Fibroblast of villous mesenchyme (primary cell): ENCODE measurements around the gene DNAH7. TPM values are rescaled to one million over a fixed set of nuclear protein-coding genes. Genes with fewer than 3 reads are reported as not detected.

Experiments
- DNase-seq: peaks from one replicate; pipeline ENCODE4 v3.0.0-alpha.2; 2010; ENCODE audit warnings: low read depth
- H3K4me3 ChIP-seq: 2 replicates; pipeline ENCODE4 v1.5.1; 2011; ENCODE audit warnings: low read depth, mild to moderate bottlenecking, low read length
- CTCF ChIP-seq: IDR thresholded peaks from 2 replicates; pipeline ENCODE4 v1.5.1; 2012; ENCODE audit warnings: low read depth, mild to moderate bottlenecking, low read length; ENCODE audit not compliant: insufficient read depth
- total RNA-seq: library from RNA; depleted of rRNA; stranded (reverse); fragments of >200 nt; gene quantifications from 2 replicates; pipeline ENCODE4 v1.2.3, GENCODE V29; 2012

The DNAH7 gene
- total RNA-seq, 1 donor: under 0.01 TPM

GRCh38 chr2:195709901-195710806 is 358.5 kb downstream of the DNAH7 start:
- peak; percentile 86 for DNase-seq
- no peak overlapping the region for H3K4me3 ChIP-seq
- no peak for TF ChIP-seq CTCF

- TF ChIP-seq CTCF: no peak
- peak; percentile 7 for DNase-seq
- H3K4me3 ChIP-seq: no peak overlapping the region
Measured at GRCh38 chr2:195706161-195706900, 362.3 kb downstream of the DNAH7 start.

- TF ChIP-seq CTCF: no peak
- no peak overlapping the region for H3K4me3 ChIP-seq
- DNase-seq: no peak
Measured at GRCh38 chr2:195700480-195700879, 368.2 kb downstream of the DNAH7 start.

- TF ChIP-seq CTCF: no peak
- no peak for DNase-seq
- H3K4me3 ChIP-seq: no peak overlapping the region
Measured at GRCh38 chr2:195697681-195698220, 370.9 kb downstream of the DNAH7 start.

GRCh38 chr2:195696012-195696411 is 372.6 kb downstream of the DNAH7 start:
- TF ChIP-seq CTCF: no peak

GRCh38 chr2:195695002-195695631 is 373.5 kb downstream of the DNAH7 start:
- DNase-seq: no peak
- no peak overlapping the region for H3K4me3 ChIP-seq
- TF ChIP-seq CTCF: no peak

More at GRCh38 chr2:195696012-195696411, 372.6 kb downstream of the DNAH7 start:
- no peak overlapping the region for H3K4me3 ChIP-seq
- no peak for DNase-seq
